Measurements from ENCODE around the gene NSUN6. TPM values are rescaled to one million over a fixed set of nuclear protein-coding genes. Genes with fewer than 3 reads are reported as not detected.

NSUN6 gene
- total RNA-seq, 1 donor, result 4.7 TPM

DNA sequence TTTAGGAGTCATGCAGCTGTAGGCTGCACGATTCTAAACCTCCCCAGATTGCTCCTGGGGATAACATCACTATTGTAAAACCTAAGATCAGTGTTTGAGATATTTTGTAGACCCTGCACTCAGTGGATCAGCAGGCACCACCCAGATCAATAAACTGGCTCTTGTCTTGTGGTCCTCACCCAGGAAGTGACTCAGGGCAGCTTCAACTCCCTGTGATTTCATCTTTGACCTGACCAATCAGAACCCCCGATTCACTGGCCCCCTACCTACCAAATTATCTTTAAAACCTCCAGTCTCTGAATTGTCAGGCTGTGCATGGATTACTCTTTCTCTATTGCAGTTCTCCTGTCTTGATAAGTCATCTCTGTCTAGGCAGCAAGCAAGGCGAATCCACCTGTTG, 33.6 kb upstream of the NSUN6 start:
- Histone ChIP-seq H4K20me1 (ENCODE audit: insufficient read depth, low read length) (no peaks in the 10 kb centered on the region), H3K27me3 (ENCODE audit: insufficient read depth, low read length) (no peaks in the 10 kb centered on the region), H3K4me1 (ENCODE audit: insufficient read depth, low read length) (peaks cover 44% of the 10 kb centered on the region), H3K36me3 (ENCODE audit: insufficient read depth, low read length) (no peaks in the 10 kb centered on the region), H3K4me3 (ENCODE audit: insufficient read depth, low read length) (no peak overlapping the region), H2AFZ (ENCODE audit: low read length) (no peak overlapping the region), H3K9me3 (ENCODE audit: low read depth, low read length) (no peaks in the 10 kb centered on the region), H3K79me2 (ENCODE audit: insufficient read depth, low read length) (no peaks in the 10 kb centered on the region), H3K4me2 (ENCODE audit: insufficient read depth, low read length) (peak overlapping the region; percentile 19), H3K27ac (ENCODE audit: low read depth, low read length) (peak overlapping the region; percentile 56)
- TF ChIP-seq CTCF (IDR thresholded peaks at IDR 0.05; ENCODE audit: extremely low read depth, low read depth, low read length), result no peak
- no peak for DNase-seq (ENCODE audit: insufficient read length, low spot score, missing footprints)

GRCh38 chr10:18684416-18684815, 33.0 kb upstream of the NSUN6 start:
- TF ChIP-seq CTCF (IDR thresholded peaks at IDR 0.05; ENCODE audit: extremely low read depth, low read depth, low read length), result no peak
- no peak overlapping the region for H3K4me3 ChIP-seq (ENCODE audit: insufficient read depth, low read length)
- peaks cover 44% of the 10 kb centered on the region for H3K4me1 ChIP-seq (ENCODE audit: insufficient read depth, low read length)
- no peaks in the 10 kb centered on the region for H4K20me1 ChIP-seq (ENCODE audit: insufficient read depth, low read length)
- H3K27me3 ChIP-seq (ENCODE audit: insufficient read depth, low read length), result no peaks in the 10 kb centered on the region
- H3K36me3 ChIP-seq (ENCODE audit: insufficient read depth, low read length), result no peaks in the 10 kb centered on the region
- no peaks in the 10 kb centered on the region for H3K9me3 ChIP-seq (ENCODE audit: low read depth, low read length)
- H3K4me2 ChIP-seq (ENCODE audit: insufficient read depth, low read length), result peak overlapping the region; percentile 19
- peak overlapping the region; percentile 9 for H2AFZ ChIP-seq (ENCODE audit: low read length)
- peak overlapping the region; percentile 56 for H3K27ac ChIP-seq (ENCODE audit: low read depth, low read length)
- no peaks in the 10 kb centered on the region for H3K79me2 ChIP-seq (ENCODE audit: insufficient read depth, low read length)
- DNase-seq (ENCODE audit: insufficient read length, low spot score, missing footprints), result no peak

DNA sequence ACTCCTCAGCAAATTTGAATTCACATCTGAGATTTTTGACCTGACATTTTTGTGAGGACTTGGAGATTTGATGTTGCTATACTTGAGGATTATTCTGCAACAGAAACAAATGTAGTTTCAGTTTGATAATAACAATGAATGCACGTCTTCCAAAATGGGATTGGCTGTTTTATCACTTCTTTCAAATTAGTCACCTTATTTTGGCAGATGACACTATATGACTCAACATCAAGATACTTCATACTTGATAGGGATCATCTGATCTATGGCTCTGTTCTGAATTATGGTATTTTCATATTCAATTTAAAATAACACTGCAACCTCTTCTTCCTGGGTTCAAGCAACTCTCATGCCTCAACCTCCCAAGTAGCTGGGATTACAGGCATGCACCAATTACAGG, 32.0 kb upstream of the NSUN6 start:
- Histone ChIP-seq H3K4me1 (ENCODE audit: insufficient read depth, low read length) (peaks cover 44% of the 10 kb centered on the region), H3K36me3 (ENCODE audit: insufficient read depth, low read length) (no peaks in the 10 kb centered on the region), H3K4me3 (ENCODE audit: insufficient read depth, low read length) (no peak overlapping the region), H3K27ac (ENCODE audit: low read depth, low read length) (peak overlapping the region; percentile 82), H2AFZ (ENCODE audit: low read length) (no peak overlapping the region), H3K27me3 (ENCODE audit: insufficient read depth, low read length) (no peaks in the 10 kb centered on the region), H3K4me2 (ENCODE audit: insufficient read depth, low read length) (peak overlapping the region; percentile 30), H3K79me2 (ENCODE audit: insufficient read depth, low read length) (no peaks in the 10 kb centered on the region), H4K20me1 (ENCODE audit: insufficient read depth, low read length) (no peaks in the 10 kb centered on the region), H3K9me3 (ENCODE audit: low read depth, low read length) (no peaks in the 10 kb centered on the region)
- no peak for TF ChIP-seq CTCF (IDR thresholded peaks at IDR 0.05; ENCODE audit: extremely low read depth, low read depth, low read length)
- peak; percentile 17 for DNase-seq (ENCODE audit: insufficient read length, low spot score, missing footprints)

- H3K4me2 ChIP-seq (ENCODE audit: insufficient read depth, low read length), result peak overlapping the region; percentile 15
- no peaks in the 10 kb centered on the region for H3K9me3 ChIP-seq (ENCODE audit: low read depth, low read length)
- no peak overlapping the region for H2AFZ ChIP-seq (ENCODE audit: low read length)
- no peaks in the 10 kb centered on the region for H3K79me2 ChIP-seq (ENCODE audit: insufficient read depth, low read length)
- no peaks in the 10 kb centered on the region for H4K20me1 ChIP-seq (ENCODE audit: insufficient read depth, low read length)
- no peak for TF ChIP-seq CTCF (IDR thresholded peaks at IDR 0.05; ENCODE audit: extremely low read depth, low read depth, low read length)
- H3K36me3 ChIP-seq (ENCODE audit: insufficient read depth, low read length), result no peaks in the 10 kb centered on the region
- peak overlapping the region; percentile 82 for H3K27ac ChIP-seq (ENCODE audit: low read depth, low read length)
- peaks cover 44% of the 10 kb centered on the region for H3K4me1 ChIP-seq (ENCODE audit: insufficient read depth, low read length)
- DNase-seq (ENCODE audit: insufficient read length, low spot score, missing footprints), result no peak
- no peaks in the 10 kb centered on the region for H3K27me3 ChIP-seq (ENCODE audit: insufficient read depth, low read length)
- H3K4me3 ChIP-seq (ENCODE audit: insufficient read depth, low read length), result peak overlapping the region; percentile 8
These were observed 30.6 kb upstream of the NSUN6 start for GRCh38 chr10:18681971-18682411.

Data from osteoblast (primary cell).